Measurements from ENCODE around the gene GRIK3. TPM values are rescaled to one million over a fixed set of nuclear protein-coding genes. Genes with fewer than 3 reads are reported as not detected.

The GRIK3 gene
- total RNA-seq, 6 experiments from 2014 or later: 0.07 TPM; not detected in 5

DNA sequence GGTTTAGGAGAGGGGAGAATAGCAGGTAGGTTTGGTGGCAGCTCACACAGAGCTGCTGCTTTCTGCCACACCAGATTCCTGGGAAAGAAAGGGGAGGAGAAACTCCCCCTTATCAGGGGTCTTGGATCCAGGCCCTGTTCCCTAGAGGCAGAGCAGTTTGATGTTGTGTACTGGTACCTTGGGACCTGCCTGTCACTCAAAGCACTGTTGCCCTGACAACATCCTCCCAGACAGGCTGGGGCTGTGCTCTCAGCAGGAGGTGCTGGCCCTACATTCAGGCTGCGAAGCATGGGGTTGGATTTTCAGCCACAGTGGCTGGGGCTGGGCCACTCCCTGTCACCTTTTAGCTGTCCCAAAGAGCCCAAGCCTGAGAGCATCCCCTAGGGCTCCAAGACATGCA lies 188.0 kb downstream of the GRIK3 start:
- Histone ChIP-seq H3K4me1 (no peaks in the 10 kb centered on the region), H3K36me3 (no peaks in the 10 kb centered on the region), H3K4me3 (no peak overlapping the region), H3K27me3 (no peaks in the 10 kb centered on the region), H3K27ac (no peak overlapping the region), H3K9me3 (no peaks in the 10 kb centered on the region)
- TF ChIP-seq POLR2A (IDR thresholded peaks at IDR 0.05): no peak
- TF ChIP-seq, protein P1, sequence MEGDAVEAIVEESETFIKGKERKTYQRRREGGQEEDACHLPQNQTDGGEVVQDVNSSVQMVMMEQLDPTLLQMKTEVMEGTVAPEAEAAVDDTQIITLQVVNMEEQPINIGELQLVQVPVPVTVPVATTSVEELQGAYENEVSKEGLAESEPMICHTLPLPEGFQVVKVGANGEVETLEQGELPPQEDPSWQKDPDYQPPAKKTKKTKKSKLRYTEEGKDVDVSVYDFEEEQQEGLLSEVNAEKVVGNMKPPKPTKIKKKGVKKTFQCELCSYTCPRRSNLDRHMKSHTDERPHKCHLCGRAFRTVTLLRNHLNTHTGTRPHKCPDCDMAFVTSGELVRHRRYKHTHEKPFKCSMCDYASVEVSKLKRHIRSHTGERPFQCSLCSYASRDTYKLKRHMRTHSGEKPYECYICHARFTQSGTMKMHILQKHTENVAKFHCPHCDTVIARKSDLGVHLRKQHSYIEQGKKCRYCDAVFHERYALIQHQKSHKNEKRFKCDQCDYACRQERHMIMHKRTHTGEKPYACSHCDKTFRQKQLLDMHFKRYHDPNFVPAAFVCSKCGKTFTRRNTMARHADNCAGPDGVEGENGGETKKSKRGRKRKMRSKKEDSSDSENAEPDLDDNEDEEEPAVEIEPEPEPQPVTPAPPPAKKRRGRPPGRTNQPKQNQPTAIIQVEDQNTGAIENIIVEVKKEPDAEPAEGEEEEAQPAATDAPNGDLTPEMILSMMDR (IDR thresholded peaks at IDR 0.05): no peak
- intact Hi-C loops (cut with DNase I): no loop called here
- DNase-seq (no peak), ATAC-seq (no peak)
- no CpG with 5 or more reads among the region's 1 CpG for WGBS (ENCODE audit: insufficient coverage, low coverage, low lambda C conversion rate, missing lambda C conversion rate)

DNA sequence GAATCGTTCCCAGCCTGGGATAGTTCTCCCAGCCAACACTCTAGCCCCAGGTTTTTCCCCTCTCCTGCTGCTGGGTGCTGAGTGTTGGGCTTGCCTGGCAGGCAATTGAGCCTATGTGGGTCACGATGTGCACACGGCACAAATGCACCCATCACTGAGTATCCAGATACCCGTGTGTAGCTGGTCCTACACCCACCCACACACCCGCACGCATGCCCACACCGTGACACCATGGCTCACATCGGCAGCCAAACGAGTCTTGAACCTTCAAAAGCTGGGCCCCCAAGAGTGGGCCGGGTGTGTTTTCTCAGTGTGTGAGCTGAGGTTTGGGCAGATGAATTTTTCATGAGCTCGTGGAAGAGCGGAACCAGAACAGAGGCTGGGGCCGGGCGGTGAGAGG lies 188.5 kb downstream of the GRIK3 start:
- TF ChIP-seq, protein P1 (IDR thresholded peaks at IDR 0.05): no peak
- TF ChIP-seq POLR2A (IDR thresholded peaks at IDR 0.05): no peak
- Histone ChIP-seq H3K27me3 (no peaks in the 10 kb centered on the region), H3K4me3 (no peak overlapping the region), H3K4me1 (no peaks in the 10 kb centered on the region), H3K9me3 (no peaks in the 10 kb centered on the region), H3K36me3 (no peaks in the 10 kb centered on the region), H3K27ac (no peak overlapping the region)
- WGBS (ENCODE audit: insufficient coverage, low coverage, low lambda C conversion rate, missing lambda C conversion rate): 71% methylated on average over 5 of the region's 14 CpGs
- intact Hi-C loops (cut with DNase I): no loop called here
- no peak for ATAC-seq
- DNase-seq: no peak

DNA sequence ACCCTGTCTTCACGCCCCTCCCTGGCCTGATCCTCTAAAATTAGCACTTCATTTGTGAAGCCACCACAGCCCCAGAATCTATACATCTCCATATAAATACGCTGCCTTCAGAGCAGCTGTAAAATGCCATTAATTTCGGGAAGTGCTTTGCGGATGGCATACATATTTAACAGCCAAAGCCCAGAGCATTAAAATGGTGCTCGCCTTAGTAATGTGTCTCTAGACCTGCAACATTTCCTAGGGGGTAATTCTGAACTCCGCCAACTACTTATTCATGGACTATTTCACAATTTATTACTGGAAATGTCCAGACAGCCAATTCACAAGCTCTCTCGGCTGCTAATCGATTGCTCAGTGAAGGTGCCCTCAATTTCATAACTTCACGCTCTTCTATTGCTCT lies 189.4 kb downstream of the GRIK3 start:
- H3K9me3 ChIP-seq: no peaks in the 10 kb centered on the region
- no peaks in the 10 kb centered on the region for H3K4me1 ChIP-seq
- H3K27ac ChIP-seq: no peak overlapping the region
- intact Hi-C loops (cut with DNase I): no loop called here
- no peak for TF ChIP-seq POLR2A (IDR thresholded peaks at IDR 0.05)
- TF ChIP-seq, protein P1 (IDR thresholded peaks at IDR 0.05): no peak
- ATAC-seq (no peak), DNase-seq (no peak)
- H3K27me3 ChIP-seq: no peaks in the 10 kb centered on the region
- WGBS (ENCODE audit: insufficient coverage, low coverage, low lambda C conversion rate, missing lambda C conversion rate): 58% methylated on average over 9 of the region's 9 CpGs
- H3K4me3 ChIP-seq: no peak overlapping the region
- no peaks in the 10 kb centered on the region for H3K36me3 ChIP-seq

DNA sequence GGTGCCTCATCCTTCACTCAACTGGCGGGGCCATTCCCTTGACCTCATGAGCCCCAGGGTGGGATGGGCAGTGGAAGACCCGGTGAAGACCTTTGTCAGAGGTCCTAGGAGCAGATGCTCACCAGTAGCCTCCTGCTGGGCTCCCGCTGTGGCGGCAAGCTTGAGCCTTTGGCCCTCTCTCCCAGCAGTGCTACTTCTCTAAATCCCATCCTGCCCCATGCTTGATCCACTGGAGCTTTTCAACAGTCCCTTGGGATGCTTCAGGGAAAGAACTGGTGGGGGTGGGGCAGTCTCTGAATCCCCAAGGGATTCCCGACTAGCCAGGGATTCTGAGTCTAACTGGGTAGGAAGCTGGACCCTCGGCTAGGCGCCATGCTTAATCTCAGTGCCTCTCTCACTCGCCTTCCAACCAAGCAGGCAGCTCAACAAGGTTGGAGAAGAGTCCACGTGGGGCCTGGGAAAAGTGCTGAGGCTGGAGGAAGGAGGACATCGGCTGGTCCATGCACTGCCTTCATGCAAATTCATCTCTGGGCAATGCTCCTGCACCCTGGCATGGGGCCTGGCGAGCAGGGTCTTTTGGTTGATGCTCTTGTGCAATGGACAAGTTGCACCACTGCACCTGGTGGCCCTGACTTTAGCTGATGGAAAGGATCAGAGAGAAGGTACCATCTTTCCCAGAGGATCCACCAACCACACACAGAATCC lies 190.3 kb downstream of the GRIK3 start:
- DNase-seq (peak in 1 of 3 donors; percentile 7), ATAC-seq (no peak)
- Histone ChIP-seq H3K27me3 (no peaks in the 10 kb centered on the region), H3K9me3 (no peaks in the 10 kb centered on the region), H3K4me1 (no peaks in the 10 kb centered on the region), H3K4me3 (no peak overlapping the region), H3K27ac (no peak overlapping the region), H3K36me3 (no peaks in the 10 kb centered on the region)
- TF ChIP-seq, protein P1 (IDR thresholded peaks at IDR 0.05): no peak
- no peak for TF ChIP-seq POLR2A (IDR thresholded peaks at IDR 0.05)
- 67% methylated on average over 6 of the region's 11 CpGs for WGBS (ENCODE audit: insufficient coverage, low coverage, low lambda C conversion rate, missing lambda C conversion rate)
- intact Hi-C loops (cut with DNase I): no loop called here

Data from right lobe of liver (tissue), 6 donors.